GM23248 (cell line): ENCODE results near the gene VWA8.

Experiments
- EZH2 ChIP-seq: fragments of 200-600 bp; sonication (generic); IDR thresholded peaks from 2 replicates; pipeline ENCODE4 v1.6.1; 2018; ENCODE audit warnings: antibody characterized with exemption, mild to moderate bottlenecking; ENCODE audit not compliant: insufficient read depth, poor library complexity, severe bottlenecking
- EZH2phosphoT487 ChIP-seq: fragments of 200-600 bp; sonication (generic); IDR thresholded peaks from 2 replicates; pipeline ENCODE4 v1.6.1; 2018; ENCODE audit warnings: antibody characterized with exemption, moderate library complexity, mild to moderate bottlenecking, low read depth; ENCODE audit not compliant: insufficient read depth

DNA sequence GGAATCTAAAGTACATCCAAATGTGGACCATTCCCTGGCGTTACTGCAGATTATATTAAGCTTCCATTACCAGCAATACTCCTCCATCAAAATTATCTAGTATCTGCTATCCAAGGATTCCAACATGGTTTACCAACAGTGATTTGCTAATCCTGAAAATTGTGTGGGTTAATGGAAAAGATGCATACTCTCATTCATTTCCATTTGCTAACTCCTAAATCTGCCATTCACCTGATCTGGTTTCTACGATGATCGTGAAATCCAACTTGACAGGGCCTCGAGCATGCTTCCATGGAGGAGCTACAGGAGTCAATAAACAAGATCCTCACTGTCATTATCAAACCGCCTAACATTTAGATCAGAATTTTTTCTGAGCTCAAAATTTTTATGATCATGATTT lies 382.5 kb downstream of the VWA8 start:
- no peak for TF ChIP-seq EZH2phosphoT487
- TF ChIP-seq EZH2, result no peak
